GM20000 (cell line): Measurements from ENCODE around the gene PIP4P1.
A peak's percentile ranks its signal among the peaks of the same experiment; 100 is the strongest.

ENCODE experiments used
- DNase-seq: peaks from one replicate; pipeline ENCODE4 v3.0.0; 2012; ENCODE audit warnings: low spot score
- TF ChIP-seq, protein P1 (sequence below): IDR thresholded peaks from 2 replicates; pipeline ENCODE4 v1.5.1; 2012; ENCODE audit warnings: mild to moderate bottlenecking, control low read depth; ENCODE audit errors: extremely low read depth, missing control alignments

Gene PIP4P1

DNA sequence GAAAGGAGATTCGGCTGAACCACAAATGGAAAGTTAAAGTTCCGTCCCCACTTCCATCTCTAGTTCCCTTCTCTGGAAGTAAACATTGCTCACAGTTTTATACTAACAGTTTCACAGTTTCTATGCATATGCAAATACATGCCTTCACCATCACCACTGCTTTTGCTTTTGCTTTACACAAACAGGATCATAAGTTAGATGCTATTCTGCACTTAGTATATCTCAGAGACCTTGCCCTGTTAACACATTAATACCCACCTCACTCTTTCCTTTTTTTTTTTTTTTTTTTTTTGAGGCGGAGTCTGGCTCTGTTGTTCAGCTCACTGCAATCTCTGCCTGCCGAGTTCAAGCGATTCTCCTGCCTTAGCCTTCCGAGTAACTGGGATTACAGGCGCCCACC is 48.8 kb downstream of the PIP4P1 start:
- peak; percentile 53 for DNase-seq
- TF ChIP-seq, protein P1, sequence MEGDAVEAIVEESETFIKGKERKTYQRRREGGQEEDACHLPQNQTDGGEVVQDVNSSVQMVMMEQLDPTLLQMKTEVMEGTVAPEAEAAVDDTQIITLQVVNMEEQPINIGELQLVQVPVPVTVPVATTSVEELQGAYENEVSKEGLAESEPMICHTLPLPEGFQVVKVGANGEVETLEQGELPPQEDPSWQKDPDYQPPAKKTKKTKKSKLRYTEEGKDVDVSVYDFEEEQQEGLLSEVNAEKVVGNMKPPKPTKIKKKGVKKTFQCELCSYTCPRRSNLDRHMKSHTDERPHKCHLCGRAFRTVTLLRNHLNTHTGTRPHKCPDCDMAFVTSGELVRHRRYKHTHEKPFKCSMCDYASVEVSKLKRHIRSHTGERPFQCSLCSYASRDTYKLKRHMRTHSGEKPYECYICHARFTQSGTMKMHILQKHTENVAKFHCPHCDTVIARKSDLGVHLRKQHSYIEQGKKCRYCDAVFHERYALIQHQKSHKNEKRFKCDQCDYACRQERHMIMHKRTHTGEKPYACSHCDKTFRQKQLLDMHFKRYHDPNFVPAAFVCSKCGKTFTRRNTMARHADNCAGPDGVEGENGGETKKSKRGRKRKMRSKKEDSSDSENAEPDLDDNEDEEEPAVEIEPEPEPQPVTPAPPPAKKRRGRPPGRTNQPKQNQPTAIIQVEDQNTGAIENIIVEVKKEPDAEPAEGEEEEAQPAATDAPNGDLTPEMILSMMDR, result no peak

DNA sequence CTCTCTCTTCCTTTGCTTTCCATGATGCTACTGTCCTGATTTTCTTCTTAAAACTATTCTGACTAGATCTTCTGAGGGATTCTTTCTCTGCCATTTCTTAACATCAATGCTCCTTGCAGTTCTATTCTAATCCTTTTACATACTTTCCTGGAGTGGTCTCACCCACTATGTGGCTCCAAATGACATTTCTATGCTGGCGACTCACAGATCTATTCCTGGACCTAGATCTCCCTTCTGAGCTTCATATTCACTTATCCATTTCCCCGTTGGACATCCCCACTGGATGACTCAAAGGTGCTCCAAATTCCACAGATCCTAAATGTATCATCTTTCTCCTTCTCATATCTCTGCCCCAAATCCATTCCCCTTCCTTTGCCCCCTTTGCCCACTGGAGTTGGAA is 52.0 kb downstream of the PIP4P1 start:
- DNase-seq, result no peak
- TF ChIP-seq, protein P1, result no peak
